Activated CD4-positive, alpha-beta T cell treated with anti-CD3 and anti-CD28 coated beads for 4 hours (primary cell): ENCODE measurements around the gene VSTM2L.
"Not testable (repeated sequence)": the region's sequence is repeated elsewhere in the genome, so short reads cannot be mapped to it uniquely, and the experiment has no call there.

Experiments
- DNase-seq, 2 donors: peaks; one replicate each; pipeline ENCODE4 v3.0.0-alpha.2; 2020

The VSTM2L gene

GRCh38 chr20:37902504-37903313 lies at the start of gene VSTM2L:
Gene VSTM2L, plus strand, starts transcription at chr20:37903127. Its CDS starts 224 bp downstream, at chr20:37903351.
- no peak for DNase-seq

- no peak for DNase-seq
Observed at GRCh38 chr20:37853823-37854375, 49.0 kb upstream of the VSTM2L start.

GRCh38 chr20:37856034-37856433 lies 46.9 kb upstream of the VSTM2L start:
- DNase-seq: not testable (repeated sequence)

GRCh38 chr20:37856932-37857660 lies 45.8 kb upstream of the VSTM2L start:
- no peak for DNase-seq

GRCh38 chr20:37859406-37860171 lies 43.3 kb upstream of the VSTM2L start:
- no peak for DNase-seq

GRCh38 chr20:37863289-37863688 lies 39.6 kb upstream of the VSTM2L start:
- no peak for DNase-seq

- DNase-seq: no peak
Observed at GRCh38 chr20:37864298-37864697, 38.6 kb upstream of the VSTM2L start.

GRCh38 chr20:37866051-37866450 lies 36.9 kb upstream of the VSTM2L start:
- no peak for DNase-seq

- no peak for DNase-seq
Observed at GRCh38 chr20:37867289-37868195, 35.4 kb upstream of the VSTM2L start.

GRCh38 chr20:37868851-37869333 lies 34.0 kb upstream of the VSTM2L start:
- DNase-seq: no peak

- no peak for DNase-seq
Observed at GRCh38 chr20:37869334-37869861, 33.5 kb upstream of the VSTM2L start.

GRCh38 chr20:37870294-37870693 lies 32.6 kb upstream of the VSTM2L start:
- no peak for DNase-seq

GRCh38 chr20:37871751-37872150 lies 31.2 kb upstream of the VSTM2L start:
- DNase-seq: no peak

GRCh38 chr20:37872161-37872560 lies 30.8 kb upstream of the VSTM2L start:
- no peak for DNase-seq

GRCh38 chr20:37873884-37874283 lies 29.0 kb upstream of the VSTM2L start:
- DNase-seq: no peak

- no peak for DNase-seq
Observed at GRCh38 chr20:37875460-37876175, 27.3 kb upstream of the VSTM2L start.

- no peak for DNase-seq
Observed at GRCh38 chr20:37876863-37877262, 26.1 kb upstream of the VSTM2L start.

GRCh38 chr20:37877832-37878772 lies 24.8 kb upstream of the VSTM2L start:
- no peak for DNase-seq

- DNase-seq: no peak
Observed at GRCh38 chr20:37878835-37879599, 23.9 kb upstream of the VSTM2L start.
